NCI-H69 (cell line): Measurements from ENCODE around the gene NUDT3.
A peak's percentile ranks its signal among the peaks of the same experiment; 100 is the strongest.

Experiments used
- DNase-seq: peaks from one replicate; lab custom pipeline; 2025; lab: John Stamatoyannopoulos, UW

NUDT3 gene

GRCh38 chr6:34319471-34319885 lies 73.0 kb downstream of the NUDT3 start:
- no peak for DNase-seq

GRCh38 chr6:34318499-34319470 lies 73.7 kb downstream of the NUDT3 start:
- no peak for DNase-seq

GRCh38 chr6:34317882-34318498 lies 74.5 kb downstream of the NUDT3 start:
- DNase-seq, result no peak

GRCh38 chr6:34317172-34317477 lies 75.3 kb downstream of the NUDT3 start:
- DNase-seq, result no peak

- no peak for DNase-seq
Observed at GRCh38 chr6:34316431-34317171, 75.9 kb downstream of the NUDT3 start.

- DNase-seq, result no peak
Observed at GRCh38 chr6:34315780-34316179, 76.7 kb downstream of the NUDT3 start.

- DNase-seq, result no peak
Observed at GRCh38 chr6:34315256-34315655, 77.2 kb downstream of the NUDT3 start.

- no peak for DNase-seq
Observed at GRCh38 chr6:34312259-34312658, 80.2 kb downstream of the NUDT3 start.

GRCh38 chr6:34310817-34311216 lies 81.7 kb downstream of the NUDT3 start:
- no peak for DNase-seq

- DNase-seq, result no peak
Observed at GRCh38 chr6:34308483-34308882, 84.0 kb downstream of the NUDT3 start.

GRCh38 chr6:34305982-34306708 lies 86.3 kb downstream of the NUDT3 start:
- DNase-seq, result peak; percentile 46

GRCh38 chr6:34305497-34305896 lies 87.0 kb downstream of the NUDT3 start:
- DNase-seq, result no peak

- no peak for DNase-seq
Observed at GRCh38 chr6:34304164-34304563, 88.3 kb downstream of the NUDT3 start.

GRCh38 chr6:34302929-34303328 lies 89.5 kb downstream of the NUDT3 start:
- no peak for DNase-seq

- peak; percentile 10 for DNase-seq
Observed at GRCh38 chr6:34301408-34301807, 91.1 kb downstream of the NUDT3 start.

- DNase-seq, result no peak
Observed at GRCh38 chr6:34300332-34300751, 92.1 kb downstream of the NUDT3 start.

GRCh38 chr6:34298941-34299340 lies 93.5 kb downstream of the NUDT3 start:
- DNase-seq, result no peak

GRCh38 chr6:34295721-34296120 lies 96.7 kb downstream of the NUDT3 start:
- DNase-seq, result no peak

GRCh38 chr6:34292954-34293353 lies 99.5 kb downstream of the NUDT3 start:
- no peak for DNase-seq

GRCh38 chr6:34289137-34289536 lies 103.3 kb downstream of the NUDT3 start:
- no peak for DNase-seq

GRCh38 chr6:34288581-34288980 lies 103.9 kb downstream of the NUDT3 start:
- DNase-seq, result no peak
